ENCODE measurements around the gene SLC45A2.
"Not testable (repeated sequence)": the region's sequence is repeated elsewhere in the genome, so short reads cannot be mapped to it uniquely, and the experiment has no call there.

The SLC45A2 gene

GRCh38 chr5:33927685-33928084 lies 56.8 kb downstream of the SLC45A2 start:
- Histone ChIP-seq H3K36me3 (no peaks in the 10 kb centered on the region), H3K27me3 (ENCODE audit: insufficient read depth, low read depth, severe bottlenecking) (peaks cover 83% of the 10 kb centered on the region), H3K4me3 (ENCODE audit: low read depth, low read length) (no peak overlapping the region), H3K27ac (no peak overlapping the region), H3K9me3 (ENCODE audit: severe bottlenecking) (no peaks in the 10 kb centered on the region)
- no peak for TF ChIP-seq CTCF (IDR thresholded peaks at IDR 0.05; ENCODE audit: low read depth, low read length)
- DNase-seq, result no peak

- Histone ChIP-seq H3K9me3 (ENCODE audit: severe bottlenecking) (no peaks in the 10 kb centered on the region), H3K27ac (no peak overlapping the region), H3K27me3 (ENCODE audit: insufficient read depth, low read depth, severe bottlenecking) (peaks cover 73% of the 10 kb centered on the region), H3K36me3 (no peaks in the 10 kb centered on the region), H3K4me3 (ENCODE audit: low read depth, low read length) (no peak overlapping the region)
- TF ChIP-seq CTCF (IDR thresholded peaks at IDR 0.05; ENCODE audit: low read depth, low read length), result no peak
- DNase-seq, result no peak
Measured at GRCh38 chr5:33925278-33925677, 59.2 kb downstream of the SLC45A2 start.

- TF ChIP-seq CTCF (IDR thresholded peaks at IDR 0.05; ENCODE audit: low read depth, low read length), result no peak
- H3K9me3 ChIP-seq (ENCODE audit: severe bottlenecking), result peaks cover 11% of the 10 kb centered on the region
- no peak overlapping the region for H3K27ac ChIP-seq
- H3K27me3 ChIP-seq (ENCODE audit: insufficient read depth, low read depth, severe bottlenecking), result peaks cover 59% of the 10 kb centered on the region
- no peaks in the 10 kb centered on the region for H3K36me3 ChIP-seq
- DNase-seq, result no peak
- H3K4me3 ChIP-seq (ENCODE audit: low read depth, low read length), result no peak overlapping the region
Measured at GRCh38 chr5:33921002-33921401, 63.5 kb downstream of the SLC45A2 start.

- not testable (repeated sequence) for H3K27ac ChIP-seq; H3K36me3 ChIP-seq; DNase-seq; H3K4me3 ChIP-seq (ENCODE audit: low read depth, low read length)
- Histone ChIP-seq H3K9me3 (ENCODE audit: severe bottlenecking) (peaks cover 14% of the 10 kb centered on the region), H3K27me3 (ENCODE audit: insufficient read depth, low read depth, severe bottlenecking) (peaks cover 50% of the 10 kb centered on the region)
Measured at GRCh38 chr5:33914844-33915243, 69.6 kb downstream of the SLC45A2 start.

GRCh38 chr5:33906248-33906647 lies 78.2 kb downstream of the SLC45A2 start:
- H3K36me3 ChIP-seq; DNase-seq; H3K27ac ChIP-seq; H3K4me3 ChIP-seq (ENCODE audit: low read depth, low read length): not testable (repeated sequence)
- Histone ChIP-seq H3K9me3 (ENCODE audit: severe bottlenecking) (peaks cover 18% of the 10 kb centered on the region), H3K27me3 (ENCODE audit: insufficient read depth, low read depth, severe bottlenecking) (peaks cover 32% of the 10 kb centered on the region)

- Histone ChIP-seq H3K4me3 (ENCODE audit: low read depth, low read length) (no peak overlapping the region), H3K27ac (no peak overlapping the region), H3K36me3 (no peaks in the 10 kb centered on the region), H3K9me3 (ENCODE audit: severe bottlenecking) (peaks cover 18% of the 10 kb centered on the region), H3K27me3 (ENCODE audit: insufficient read depth, low read depth, severe bottlenecking) (peaks cover 31% of the 10 kb centered on the region)
- no peak for TF ChIP-seq CTCF (IDR thresholded peaks at IDR 0.05; ENCODE audit: low read depth, low read length)
- DNase-seq, result no peak
Measured at GRCh38 chr5:33905381-33905780, 79.1 kb downstream of the SLC45A2 start.

- Histone ChIP-seq H3K9me3 (ENCODE audit: severe bottlenecking) (peaks cover 18% of the 10 kb centered on the region), H3K36me3 (no peaks in the 10 kb centered on the region), H3K27me3 (ENCODE audit: insufficient read depth, low read depth, severe bottlenecking) (peaks cover 20% of the 10 kb centered on the region), H3K4me3 (ENCODE audit: low read depth, low read length) (no peak overlapping the region), H3K27ac (no peak overlapping the region)
- no peak for TF ChIP-seq CTCF (IDR thresholded peaks at IDR 0.05; ENCODE audit: low read depth, low read length)
- no peak for DNase-seq
Measured at GRCh38 chr5:33903118-33903517, 81.4 kb downstream of the SLC45A2 start.
